Upper lobe of left lung (tissue), 4 donors: Measurements from ENCODE around the gene SIRPG.

Source experiments
- POLR2A ChIP-seq, 4 donors: fragments of 450-650 bp; IDR thresholded peaks; one replicate each; pipeline ENCODE4 v1.5.1; 2016 to 2017; ENCODE audit warnings: antibody characterized with exemption in 4 of 4, mild to moderate bottlenecking in 2 of 4
- TF ChIP-seq, protein P1 (sequence below), 6 experiments: fragments of 450-650 bp in 4 of 6; fragments of 200-600 bp in 2 of 6; sonication (generic) in 2 of 6; IDR thresholded peaks; one replicate each; pipeline ENCODE4 v1.5.1; 2016 to 2019; ENCODE audit warnings: antibody characterized with exemption in 6 of 6

DNA sequence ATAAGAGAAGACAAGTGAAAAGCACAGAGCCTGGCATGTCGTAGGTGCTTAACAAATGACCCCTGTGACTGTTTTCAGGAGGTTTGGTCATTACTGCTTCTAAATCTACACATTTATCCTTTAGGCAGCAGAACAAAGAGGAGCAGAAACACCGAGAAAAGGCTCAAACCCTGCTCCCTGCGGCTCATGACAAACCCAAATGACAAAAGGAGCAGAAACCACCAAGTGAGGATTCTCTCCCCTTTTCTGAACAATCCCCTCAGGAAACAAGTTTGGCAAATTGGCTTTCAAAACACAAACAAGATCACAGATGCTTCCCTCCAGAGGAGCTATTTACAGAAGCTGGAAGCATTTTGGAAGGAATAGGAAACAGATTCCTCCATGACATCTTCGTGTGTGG lies 15.8 kb upstream of the SIRPG start:
- TF ChIP-seq, protein P1, sequence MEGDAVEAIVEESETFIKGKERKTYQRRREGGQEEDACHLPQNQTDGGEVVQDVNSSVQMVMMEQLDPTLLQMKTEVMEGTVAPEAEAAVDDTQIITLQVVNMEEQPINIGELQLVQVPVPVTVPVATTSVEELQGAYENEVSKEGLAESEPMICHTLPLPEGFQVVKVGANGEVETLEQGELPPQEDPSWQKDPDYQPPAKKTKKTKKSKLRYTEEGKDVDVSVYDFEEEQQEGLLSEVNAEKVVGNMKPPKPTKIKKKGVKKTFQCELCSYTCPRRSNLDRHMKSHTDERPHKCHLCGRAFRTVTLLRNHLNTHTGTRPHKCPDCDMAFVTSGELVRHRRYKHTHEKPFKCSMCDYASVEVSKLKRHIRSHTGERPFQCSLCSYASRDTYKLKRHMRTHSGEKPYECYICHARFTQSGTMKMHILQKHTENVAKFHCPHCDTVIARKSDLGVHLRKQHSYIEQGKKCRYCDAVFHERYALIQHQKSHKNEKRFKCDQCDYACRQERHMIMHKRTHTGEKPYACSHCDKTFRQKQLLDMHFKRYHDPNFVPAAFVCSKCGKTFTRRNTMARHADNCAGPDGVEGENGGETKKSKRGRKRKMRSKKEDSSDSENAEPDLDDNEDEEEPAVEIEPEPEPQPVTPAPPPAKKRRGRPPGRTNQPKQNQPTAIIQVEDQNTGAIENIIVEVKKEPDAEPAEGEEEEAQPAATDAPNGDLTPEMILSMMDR (IDR thresholded peaks at IDR 0.05), result no peak
- no peak for TF ChIP-seq POLR2A (IDR thresholded peaks at IDR 0.05)
